ENCODE measurements around the gene KLK7. TPM values are rescaled to one million over a fixed set of nuclear protein-coding genes. Genes with fewer than 3 reads are reported as not detected.

KLK7 gene
- total RNA-seq, 6 donors from 2014 or later = 0.30 to 1.1 TPM; not detected in 4

DNA sequence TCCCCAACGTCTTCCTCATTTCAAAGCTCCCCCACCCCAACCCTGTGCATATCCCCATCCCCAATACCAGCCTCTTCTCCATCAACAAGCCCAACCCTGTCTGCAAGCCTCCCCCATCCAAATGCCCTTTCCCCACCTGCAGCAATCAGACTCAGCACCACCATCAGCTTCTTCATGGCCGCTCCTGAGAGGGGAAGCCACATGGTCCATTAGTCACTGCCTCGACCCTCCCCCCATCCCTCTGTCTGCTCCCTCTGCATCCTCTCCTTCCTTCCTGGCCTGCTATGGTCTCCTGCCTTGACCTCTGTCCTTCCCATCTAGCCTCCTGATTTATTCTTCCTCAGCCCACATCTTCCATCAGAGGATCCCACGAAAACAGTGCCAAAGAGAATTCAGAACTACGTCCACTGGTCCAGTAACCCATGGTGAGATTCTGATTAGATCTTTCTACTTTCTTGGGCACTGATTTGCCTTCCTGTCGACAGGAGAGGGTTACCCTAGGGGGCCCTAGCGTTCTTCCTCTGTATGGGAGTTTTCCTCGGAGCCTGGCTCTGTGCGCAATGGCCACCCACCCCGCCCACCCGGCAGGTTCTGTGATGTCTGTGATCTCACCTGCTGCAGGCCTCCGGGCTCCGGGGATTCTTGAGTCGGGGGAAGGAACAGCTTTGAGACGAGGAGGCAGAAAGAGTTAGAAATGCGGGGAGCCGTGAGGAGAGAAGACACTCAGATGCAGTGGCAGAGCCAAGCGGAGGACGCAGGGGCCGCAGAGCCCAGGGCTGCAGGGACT is 15.6 kb downstream of the KLK7 start:
- Histone ChIP-seq H3K27ac (no peak overlapping the region), H3K4me1 (no peaks in the 10 kb centered on the region), H3K36me3 (no peaks in the 10 kb centered on the region), H3K9me3 (no peaks in the 10 kb centered on the region), H3K4me3 (no peak overlapping the region), H3K27me3 (no peaks in the 10 kb centered on the region)
- no peak for TF ChIP-seq EP300 (IDR thresholded peaks at IDR 0.05)
- no peak for TF ChIP-seq POLR2A (IDR thresholded peaks at IDR 0.05)
- TF ChIP-seq, protein P1, sequence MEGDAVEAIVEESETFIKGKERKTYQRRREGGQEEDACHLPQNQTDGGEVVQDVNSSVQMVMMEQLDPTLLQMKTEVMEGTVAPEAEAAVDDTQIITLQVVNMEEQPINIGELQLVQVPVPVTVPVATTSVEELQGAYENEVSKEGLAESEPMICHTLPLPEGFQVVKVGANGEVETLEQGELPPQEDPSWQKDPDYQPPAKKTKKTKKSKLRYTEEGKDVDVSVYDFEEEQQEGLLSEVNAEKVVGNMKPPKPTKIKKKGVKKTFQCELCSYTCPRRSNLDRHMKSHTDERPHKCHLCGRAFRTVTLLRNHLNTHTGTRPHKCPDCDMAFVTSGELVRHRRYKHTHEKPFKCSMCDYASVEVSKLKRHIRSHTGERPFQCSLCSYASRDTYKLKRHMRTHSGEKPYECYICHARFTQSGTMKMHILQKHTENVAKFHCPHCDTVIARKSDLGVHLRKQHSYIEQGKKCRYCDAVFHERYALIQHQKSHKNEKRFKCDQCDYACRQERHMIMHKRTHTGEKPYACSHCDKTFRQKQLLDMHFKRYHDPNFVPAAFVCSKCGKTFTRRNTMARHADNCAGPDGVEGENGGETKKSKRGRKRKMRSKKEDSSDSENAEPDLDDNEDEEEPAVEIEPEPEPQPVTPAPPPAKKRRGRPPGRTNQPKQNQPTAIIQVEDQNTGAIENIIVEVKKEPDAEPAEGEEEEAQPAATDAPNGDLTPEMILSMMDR (IDR thresholded peaks at IDR 0.05) = no peak
- no peak for TF ChIP-seq POLR2AphosphoS5 (IDR thresholded peaks at IDR 0.05)
- no peak for ATAC-seq (ENCODE audit: low FRiP score in 2 of 2)
- DNase-seq = no peak
- WGBS, 2 donors = 39% methylated on average over 18 to 20 of the region's 20 CpGs

DNA sequence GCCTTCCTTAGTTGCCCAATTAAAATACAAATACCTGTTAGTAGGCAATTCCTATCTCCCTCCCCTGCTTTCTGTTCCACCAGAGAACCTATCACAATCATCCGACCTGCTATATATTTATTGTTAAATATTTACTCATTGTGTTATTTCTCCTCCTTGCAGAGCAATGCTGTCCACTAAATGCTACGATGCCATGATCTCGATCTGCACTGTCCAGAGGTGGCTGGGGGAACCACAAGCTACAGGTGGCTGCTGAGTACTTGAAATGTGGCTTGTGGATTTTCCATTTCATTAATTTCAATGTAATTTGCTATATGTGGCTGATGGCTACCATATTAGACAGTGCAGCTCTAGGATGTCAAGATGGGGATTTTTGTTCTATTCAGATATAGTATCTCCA is 19.5 kb downstream of the KLK7 start:
- Histone ChIP-seq H3K36me3 (no peaks in the 10 kb centered on the region), H3K9me3 (no peaks in the 10 kb centered on the region), H3K27me3 (no peaks in the 10 kb centered on the region), H3K4me3 (no peak overlapping the region), H3K27ac (no peak overlapping the region), H3K4me1 (no peaks in the 10 kb centered on the region)
- DNase-seq = no peak
- TF ChIP-seq POLR2AphosphoS5 (IDR thresholded peaks at IDR 0.05) (no peak), POLR2A (IDR thresholded peaks at IDR 0.05) (no peak), EP300 (IDR thresholded peaks at IDR 0.05) (no peak)
- 82 to 87% methylated on average over 3 of the region's 3 CpGs for WGBS, 2 donors
- ATAC-seq (ENCODE audit: low FRiP score in 2 of 2) = no peak

DNA sequence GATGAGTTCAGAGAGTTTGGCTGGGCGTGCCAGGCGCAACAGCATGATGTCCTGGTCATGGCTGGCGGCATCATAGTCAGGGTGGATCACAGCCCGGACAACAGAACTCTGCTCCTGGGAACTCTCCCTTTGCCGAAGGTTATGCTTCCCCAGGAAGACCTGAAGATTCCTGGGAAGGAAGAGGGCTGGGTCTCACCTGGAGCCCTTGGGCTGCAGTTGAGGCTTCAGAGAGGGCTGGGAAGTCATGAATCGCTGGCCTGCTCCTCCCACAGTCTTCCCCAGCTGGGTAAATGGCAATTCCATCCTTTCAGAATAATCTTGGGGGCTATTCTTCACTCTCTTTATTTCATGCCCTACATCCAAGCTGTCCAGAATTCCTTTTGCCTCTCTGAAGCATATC is 20.3 kb downstream of the KLK7 start:
- 94 to 100% methylated on average over 1 to 6 of the region's 6 CpGs for WGBS, 2 donors
- no peaks in the 10 kb centered on the region for H3K4me1 ChIP-seq
- DNase-seq = no peak
- H3K27me3 ChIP-seq = no peaks in the 10 kb centered on the region
- TF ChIP-seq POLR2AphosphoS5 (IDR thresholded peaks at IDR 0.05) = no peak
- no peak for TF ChIP-seq POLR2A (IDR thresholded peaks at IDR 0.05)
- TF ChIP-seq, protein P1 (IDR thresholded peaks at IDR 0.05) = no peak
- TF ChIP-seq EP300 (IDR thresholded peaks at IDR 0.05) = no peak
- no peaks in the 10 kb centered on the region for H3K36me3 ChIP-seq
- no peak for ATAC-seq (ENCODE audit: low FRiP score in 2 of 2)
- H3K4me3 ChIP-seq = no peak overlapping the region
- H3K9me3 ChIP-seq = no peaks in the 10 kb centered on the region
- no peak overlapping the region for H3K27ac ChIP-seq

DNA sequence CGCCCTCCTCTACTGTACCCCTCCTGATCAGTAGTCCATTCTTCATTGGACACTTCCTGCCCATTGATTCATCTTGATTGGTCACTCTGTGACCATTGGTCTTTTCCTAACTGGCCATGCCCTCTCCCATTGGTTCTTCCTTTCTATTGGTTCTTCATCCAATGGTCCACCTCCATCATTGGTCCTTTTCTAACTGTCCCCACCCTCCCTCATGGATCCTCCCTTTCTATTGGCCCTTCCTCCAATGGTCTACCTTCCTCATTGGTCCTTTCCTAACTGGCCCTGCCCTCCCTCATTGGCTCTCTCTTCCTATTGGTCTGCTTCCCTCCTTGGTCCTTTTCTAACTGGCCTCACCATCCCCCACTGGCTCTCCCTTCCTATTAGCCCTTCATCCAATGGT is 21.5 kb downstream of the KLK7 start:
- Histone ChIP-seq H3K36me3 (no peaks in the 10 kb centered on the region), H3K27ac (no peak overlapping the region), H3K4me1 (no peaks in the 10 kb centered on the region), H3K4me3 (no peak overlapping the region), H3K27me3 (no peaks in the 10 kb centered on the region), H3K9me3 (no peaks in the 10 kb centered on the region)
- WGBS, 2 donors = 89 to 100% methylated on average over 1 of the region's 1 CpG
- no peak for ATAC-seq (ENCODE audit: low FRiP score in 2 of 2)
- TF ChIP-seq POLR2AphosphoS5 (IDR thresholded peaks at IDR 0.05) = no peak
- TF ChIP-seq, protein P1 (IDR thresholded peaks at IDR 0.05) = no peak
- TF ChIP-seq EP300 (IDR thresholded peaks at IDR 0.05) = no peak
- TF ChIP-seq POLR2A (IDR thresholded peaks at IDR 0.05) = no peak
- no peak for DNase-seq

DNA sequence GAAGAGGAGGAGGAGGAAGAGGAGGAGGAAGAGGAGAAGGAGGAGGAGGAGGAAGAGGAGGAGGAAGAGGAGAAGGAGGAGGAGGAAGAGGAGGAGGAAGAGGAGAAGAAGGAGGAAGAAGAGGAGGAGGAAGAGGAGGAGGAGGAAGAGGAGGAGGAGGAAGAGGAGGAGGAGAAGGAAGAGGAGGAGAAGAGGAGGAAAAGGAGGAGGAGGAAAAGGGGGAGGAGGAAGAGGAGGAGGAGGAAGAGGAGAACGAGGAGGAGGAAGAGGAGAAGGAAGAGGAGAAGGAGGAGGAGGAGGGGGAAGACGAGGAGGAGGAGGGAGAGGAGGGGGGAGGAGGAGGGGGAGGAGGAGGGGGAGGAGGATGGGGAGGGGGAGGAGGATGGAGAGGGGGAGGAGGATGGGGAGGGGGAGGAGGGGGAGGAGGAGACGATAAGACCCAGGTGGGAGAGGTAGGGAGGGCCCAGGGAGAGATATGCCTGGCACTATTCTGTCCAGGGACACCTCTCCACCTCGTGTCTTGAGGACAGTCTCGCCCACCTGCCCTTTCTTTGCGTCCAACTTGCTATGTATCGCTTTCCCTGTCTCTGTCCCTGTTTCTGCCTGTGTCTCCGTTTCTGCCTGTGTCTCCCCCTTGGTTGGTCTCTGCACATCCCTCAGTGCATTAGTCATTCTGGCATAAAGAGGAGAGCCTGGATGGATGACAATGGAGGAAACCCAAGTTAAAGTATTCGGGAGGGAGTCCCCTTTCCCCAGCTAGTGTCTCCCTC is 23.8 kb downstream of the KLK7 start:
- 55 to 60% methylated on average over 8 to 9 of the region's 9 CpGs for WGBS, 2 donors
- Histone ChIP-seq H3K27ac (no peak overlapping the region), H3K4me3 (no peak overlapping the region), H3K27me3 (no peaks in the 10 kb centered on the region), H3K4me1 (no peaks in the 10 kb centered on the region), H3K9me3 (no peaks in the 10 kb centered on the region), H3K36me3 (no peaks in the 10 kb centered on the region)
- ATAC-seq (ENCODE audit: low FRiP score in 2 of 2) (no peak), DNase-seq (no peak)
- TF ChIP-seq, protein P1 (IDR thresholded peaks at IDR 0.05) = no peak
- TF ChIP-seq EP300 (IDR thresholded peaks at IDR 0.05) (no peak), POLR2AphosphoS5 (IDR thresholded peaks at IDR 0.05) (no peak)
